Measurements from ENCODE around the gene LMAN2.

DNA sequence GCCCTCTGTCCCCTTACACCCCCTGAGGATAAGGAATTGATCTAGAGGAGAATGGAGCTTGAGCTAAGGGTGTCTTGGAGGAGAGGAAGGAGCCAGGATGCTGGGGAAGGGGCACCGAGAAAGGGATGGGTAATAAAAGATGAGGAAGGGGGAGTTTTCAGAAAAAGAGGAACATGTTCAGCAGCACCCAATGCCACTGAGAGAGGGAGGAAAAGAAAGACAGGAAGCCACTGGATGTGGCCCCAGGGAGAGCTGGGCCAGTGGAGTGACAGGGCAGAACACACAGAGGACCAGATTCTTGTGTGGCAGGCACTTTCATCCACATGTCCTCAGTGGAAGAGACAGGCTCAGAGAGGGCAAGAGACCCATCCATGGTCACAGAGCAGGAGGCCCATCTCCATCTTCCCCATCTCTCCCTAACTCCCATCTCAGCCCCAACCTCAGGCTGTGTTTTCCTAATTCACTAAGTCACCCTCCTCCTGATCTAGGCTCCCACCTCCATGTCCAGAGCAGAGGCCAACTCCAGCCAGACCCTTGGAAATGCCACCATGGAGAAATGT, 41.8 kb upstream of the LMAN2 start:
- TF ChIP-seq POLR2A (IDR thresholded peaks at IDR 0.05) = no peak
- TF ChIP-seq, protein P1, sequence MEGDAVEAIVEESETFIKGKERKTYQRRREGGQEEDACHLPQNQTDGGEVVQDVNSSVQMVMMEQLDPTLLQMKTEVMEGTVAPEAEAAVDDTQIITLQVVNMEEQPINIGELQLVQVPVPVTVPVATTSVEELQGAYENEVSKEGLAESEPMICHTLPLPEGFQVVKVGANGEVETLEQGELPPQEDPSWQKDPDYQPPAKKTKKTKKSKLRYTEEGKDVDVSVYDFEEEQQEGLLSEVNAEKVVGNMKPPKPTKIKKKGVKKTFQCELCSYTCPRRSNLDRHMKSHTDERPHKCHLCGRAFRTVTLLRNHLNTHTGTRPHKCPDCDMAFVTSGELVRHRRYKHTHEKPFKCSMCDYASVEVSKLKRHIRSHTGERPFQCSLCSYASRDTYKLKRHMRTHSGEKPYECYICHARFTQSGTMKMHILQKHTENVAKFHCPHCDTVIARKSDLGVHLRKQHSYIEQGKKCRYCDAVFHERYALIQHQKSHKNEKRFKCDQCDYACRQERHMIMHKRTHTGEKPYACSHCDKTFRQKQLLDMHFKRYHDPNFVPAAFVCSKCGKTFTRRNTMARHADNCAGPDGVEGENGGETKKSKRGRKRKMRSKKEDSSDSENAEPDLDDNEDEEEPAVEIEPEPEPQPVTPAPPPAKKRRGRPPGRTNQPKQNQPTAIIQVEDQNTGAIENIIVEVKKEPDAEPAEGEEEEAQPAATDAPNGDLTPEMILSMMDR (IDR thresholded peaks at IDR 0.05) = no peak
